HG03064 (cell line): Measurements from ENCODE around the gene SAMD11.

ENCODE experiments used
- ATAC-seq: cut with Tn5 transposase; IDR thresholded peaks from one replicate; pipeline ENCODE4 v1.9.1; 2021; ENCODE audit warnings: low read depth; ENCODE audit not compliant: unreplicated experiment

The SAMD11 gene

GRCh38 chr1:916173-917075, 7.3 kb upstream of the SAMD11 start:
- ATAC-seq = no peak

- ATAC-seq = no peak
These were observed 6.7 kb upstream of the SAMD11 start for GRCh38 chr1:917076-917459.

- ATAC-seq = no peak
These were observed 6.1 kb upstream of the SAMD11 start for GRCh38 chr1:917466-918091.

GRCh38 chr1:918353-918752, 5.4 kb upstream of the SAMD11 start:
- ATAC-seq = no peak

- no peak for ATAC-seq
These were observed 4.9 kb upstream of the SAMD11 start for GRCh38 chr1:918843-919242.

- ATAC-seq = no peak
These were observed 4.4 kb upstream of the SAMD11 start for GRCh38 chr1:919271-919872.

GRCh38 chr1:920010-920409, 3.7 kb upstream of the SAMD11 start:
- no peak for ATAC-seq

- ATAC-seq = no peak
These were observed 3.2 kb upstream of the SAMD11 start for GRCh38 chr1:920521-920920.

- no peak for ATAC-seq
These were observed 2.5 kb upstream of the SAMD11 start for GRCh38 chr1:921011-921837.

GRCh38 chr1:923991-924655, 400 bp downstream of the SAMD11 start:
- ATAC-seq = no peak

- no peak for ATAC-seq
These were observed 1.2 kb downstream of the SAMD11 start for GRCh38 chr1:924656-925560.

GRCh38 chr1:925561-926421, 2.1 kb downstream of the SAMD11 start:
- no peak for ATAC-seq

GRCh38 chr1:927234-927633, 3.5 kb downstream of the SAMD11 start:
- no peak for ATAC-seq

GRCh38 chr1:927748-928147, 4.0 kb downstream of the SAMD11 start:
- ATAC-seq = no peak

GRCh38 chr1:928825-929661, 5.3 kb downstream of the SAMD11 start:
- no peak for ATAC-seq

- no peak for ATAC-seq
These were observed 6.2 kb downstream of the SAMD11 start for GRCh38 chr1:929712-930632.
